Measurements from ENCODE around the gene DBNL.

The DBNL gene

DNA sequence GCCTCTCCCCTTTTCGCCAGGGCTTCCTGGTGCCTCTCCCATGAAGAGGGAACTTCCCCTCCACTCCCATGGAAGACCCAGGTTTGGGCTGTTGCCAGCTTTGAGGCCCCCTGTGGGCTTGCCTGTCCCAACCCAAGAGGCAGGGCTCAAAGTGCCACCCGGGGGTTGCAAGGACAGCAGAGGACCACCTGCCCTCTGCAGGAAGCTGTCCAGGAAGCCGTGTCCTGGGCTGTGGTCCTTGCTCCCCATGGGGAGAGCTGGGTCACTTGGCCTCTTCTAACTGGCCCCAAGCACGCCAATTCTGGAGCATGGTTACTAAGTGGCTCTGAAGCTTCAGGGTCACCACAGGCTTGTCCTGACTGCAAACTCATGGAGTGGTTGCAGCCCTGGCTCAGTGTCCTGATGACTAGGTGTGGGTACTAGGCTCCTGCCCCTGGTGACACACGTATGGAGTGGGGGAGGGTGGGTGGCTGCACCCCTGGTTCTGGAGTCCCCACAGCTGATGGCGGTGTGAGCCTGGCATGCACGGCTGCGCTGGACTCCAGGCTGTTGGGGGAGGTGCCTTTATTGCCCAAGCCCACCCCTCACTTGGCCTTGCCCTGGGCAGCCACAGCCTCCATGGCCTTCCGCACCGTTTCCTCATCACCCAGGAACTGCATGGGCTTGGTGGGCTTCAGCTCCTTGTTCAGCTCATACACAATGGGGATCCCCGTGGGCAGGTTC is 17.8 kb downstream of the DBNL start:
- no peak for DNase-seq

DNA sequence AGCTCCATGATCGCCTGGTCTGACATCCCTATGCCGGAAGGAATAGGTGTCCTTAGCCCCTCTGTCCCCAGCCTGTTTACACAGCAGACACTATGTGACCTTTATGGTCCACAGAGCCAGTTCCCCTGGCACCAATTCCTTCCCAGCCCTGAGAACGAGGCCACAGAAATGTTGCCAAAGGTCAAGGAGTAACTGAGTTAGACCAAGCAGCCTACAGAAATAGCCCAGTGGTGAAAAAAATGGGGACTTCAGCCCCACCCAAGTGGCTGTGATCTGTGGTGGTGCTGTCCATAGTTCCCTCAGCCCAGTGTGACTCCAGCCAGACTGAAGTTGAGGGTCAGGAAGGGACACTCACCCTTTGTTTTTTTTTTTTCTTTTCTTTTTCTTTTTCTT is 18.4 kb downstream of the DBNL start:
- no peak for DNase-seq

DNA sequence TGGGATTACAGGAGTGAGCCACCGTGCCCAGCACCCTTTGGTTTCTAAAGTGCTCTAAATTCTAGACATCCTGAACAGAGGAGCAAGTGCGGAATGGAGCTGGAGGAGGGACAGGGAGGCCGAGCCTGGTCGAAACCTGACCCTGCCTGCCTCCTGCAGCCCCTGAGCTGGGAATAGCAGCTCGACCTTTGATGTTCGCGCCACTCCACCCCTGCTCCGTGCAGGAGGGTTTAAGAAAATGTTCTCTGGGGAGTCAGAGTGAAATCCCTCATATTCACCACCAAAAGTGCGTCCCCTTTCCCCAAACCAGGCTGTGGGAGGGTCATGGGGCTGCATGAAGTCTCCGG is 19.0 kb downstream of the DBNL start:
- no peak for DNase-seq

DNA sequence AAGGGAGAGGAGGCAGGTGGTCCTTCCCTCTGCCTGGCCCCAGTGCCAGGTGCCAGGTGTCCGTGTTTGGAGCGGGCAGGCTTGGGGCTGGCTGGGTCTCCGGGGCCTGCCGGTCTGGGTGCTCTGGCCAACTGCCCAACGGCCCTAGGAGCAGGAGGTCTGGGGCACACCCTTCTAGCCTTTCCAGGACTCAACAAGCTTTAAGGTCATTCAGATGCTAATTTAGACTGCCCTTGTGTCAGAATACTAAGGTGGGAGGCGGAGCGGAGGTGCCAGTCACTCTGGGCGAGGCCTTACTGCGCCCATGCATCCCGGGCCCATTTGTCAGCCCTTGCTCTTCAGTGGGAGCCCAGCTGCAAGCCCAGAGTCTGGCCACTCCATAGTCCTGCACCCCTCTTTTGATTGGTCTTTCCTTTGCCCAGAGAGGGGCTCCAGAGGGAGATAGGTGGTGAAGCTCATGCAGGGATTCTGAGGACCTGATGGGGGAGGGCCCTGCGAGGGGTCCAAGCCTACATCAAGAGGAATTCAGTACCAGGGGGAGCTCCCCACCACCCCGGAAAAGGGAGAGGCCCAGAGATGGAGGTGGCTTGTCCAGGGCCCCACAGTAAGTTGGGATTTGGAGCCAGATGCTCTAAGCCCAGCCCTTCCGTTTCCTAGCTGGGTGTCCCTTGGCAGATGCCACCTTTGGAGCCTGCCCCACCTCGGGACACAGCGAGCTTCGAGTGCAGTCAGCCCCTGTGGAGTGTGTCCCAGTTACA is 19.6 kb downstream of the DBNL start:
- DNase-seq: no peak

DNA sequence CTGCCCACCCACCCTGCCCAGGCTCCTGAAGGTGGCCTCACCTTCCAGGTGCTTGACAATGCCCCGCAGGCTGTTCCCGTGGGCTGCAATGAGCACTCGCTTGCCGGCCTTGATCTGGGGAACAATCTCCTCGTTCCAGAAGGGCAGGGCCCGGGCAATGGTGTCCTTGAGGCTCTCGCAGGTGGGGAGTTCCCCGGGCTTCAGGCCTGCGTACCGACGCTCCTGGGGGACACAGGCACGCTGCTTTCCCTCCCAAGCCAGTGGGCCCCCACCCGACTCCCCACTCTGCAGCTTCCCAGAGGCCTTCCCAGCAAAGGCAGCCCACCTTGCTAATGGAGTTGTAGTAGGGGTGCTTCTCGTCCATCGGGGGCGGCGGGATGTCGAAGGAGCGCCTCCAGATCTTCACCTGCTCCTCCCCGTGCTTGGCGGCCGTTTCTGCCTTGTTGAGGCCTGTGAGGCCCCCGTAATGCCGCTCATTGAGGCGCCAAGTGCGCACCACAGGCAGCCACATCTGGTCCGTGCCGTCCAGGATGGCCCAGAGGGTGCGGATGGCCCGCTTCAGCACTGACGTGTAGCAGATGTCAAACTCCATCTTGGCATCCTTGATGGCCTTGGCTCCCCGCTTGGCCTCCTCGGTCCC is 20.4 kb downstream of the DBNL start:
- no peak for DNase-seq

DNA sequence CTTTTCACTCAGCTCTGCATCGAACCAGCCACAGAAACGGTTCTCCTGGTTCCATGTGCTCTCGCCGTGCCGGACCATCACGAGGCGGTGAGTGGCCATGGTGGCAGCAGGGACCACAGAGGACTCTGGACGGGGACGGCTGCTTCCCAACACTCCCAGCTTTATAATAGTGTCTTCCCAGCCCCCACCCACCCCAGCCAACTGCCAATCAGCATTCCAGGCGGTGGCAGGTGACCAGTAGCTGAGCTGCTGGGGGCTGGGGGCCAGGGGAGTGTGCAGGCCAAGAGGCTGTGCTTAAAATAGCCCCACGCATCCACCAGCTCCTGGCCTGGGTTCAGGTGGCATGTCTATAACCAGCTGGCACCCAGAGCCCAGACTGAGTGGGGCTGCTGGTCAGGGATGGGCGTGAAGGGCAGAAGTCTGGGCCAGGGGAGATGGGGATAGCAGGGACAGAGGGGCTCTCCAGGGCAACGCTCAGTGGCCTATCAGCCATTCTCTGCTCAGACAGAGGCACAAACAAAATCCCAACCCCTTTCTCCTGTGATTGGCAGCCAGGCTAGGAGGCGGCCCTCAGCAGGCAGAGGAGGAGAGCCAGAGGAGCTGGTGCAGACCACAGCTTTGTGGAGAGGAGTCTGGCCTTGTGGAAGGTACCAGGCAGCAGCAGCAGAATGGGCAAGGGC is 21.1 kb downstream of the DBNL start, which contains the start of gene PGAM2:
PGAM2 (minus strand) TSS at position 137 of the 680 bp plus-strand sequence; CDS start at position 99, 38 bp downstream.
- DNase-seq: no peak

DNA sequence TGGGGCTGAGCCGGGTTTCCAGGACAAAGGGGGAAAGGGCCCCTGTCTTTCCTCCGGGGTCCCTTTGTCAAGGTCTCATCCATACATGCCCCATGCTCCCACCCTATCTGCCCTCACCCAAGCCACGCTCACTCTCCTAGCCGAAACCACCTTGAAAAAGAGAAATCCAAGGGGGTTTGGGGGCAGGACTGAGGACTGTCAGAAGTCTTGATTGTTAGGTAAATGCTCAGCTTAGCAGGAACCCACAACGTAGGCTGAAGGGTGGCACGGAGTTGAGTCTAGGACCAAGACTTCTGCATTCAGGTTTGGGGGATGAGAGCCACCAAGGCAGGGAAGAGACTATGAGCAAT is 21.6 kb downstream of the DBNL start:
- DNase-seq: no peak

DNA sequence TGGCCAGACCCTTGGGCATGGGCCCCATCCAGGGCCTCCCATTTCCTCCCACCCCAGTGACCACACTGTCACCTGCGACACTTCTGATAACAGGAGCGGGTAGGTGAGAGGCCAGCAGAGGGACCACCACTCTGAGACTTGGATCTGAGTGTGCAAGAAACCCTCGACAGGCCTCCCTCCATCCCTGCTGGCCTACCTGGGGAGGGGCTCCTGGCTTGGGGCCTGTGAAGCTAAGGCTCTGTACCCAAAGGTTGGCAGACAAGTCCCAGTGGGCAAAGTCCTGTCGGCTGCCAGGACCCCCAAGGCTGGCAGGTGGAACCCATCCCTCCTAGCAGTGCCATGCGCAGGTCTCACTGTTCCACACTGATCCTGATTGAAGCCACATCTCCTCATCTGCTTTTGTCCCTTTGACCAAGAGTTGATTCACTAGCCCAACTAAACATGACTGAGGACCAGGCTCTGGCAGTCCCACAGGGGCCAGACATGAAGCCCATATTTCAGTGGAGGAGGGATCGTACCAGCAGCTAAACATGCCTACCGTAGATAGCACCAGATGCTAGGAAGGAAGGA is 22.1 kb downstream of the DBNL start:
- DNase-seq: no peak

DNA sequence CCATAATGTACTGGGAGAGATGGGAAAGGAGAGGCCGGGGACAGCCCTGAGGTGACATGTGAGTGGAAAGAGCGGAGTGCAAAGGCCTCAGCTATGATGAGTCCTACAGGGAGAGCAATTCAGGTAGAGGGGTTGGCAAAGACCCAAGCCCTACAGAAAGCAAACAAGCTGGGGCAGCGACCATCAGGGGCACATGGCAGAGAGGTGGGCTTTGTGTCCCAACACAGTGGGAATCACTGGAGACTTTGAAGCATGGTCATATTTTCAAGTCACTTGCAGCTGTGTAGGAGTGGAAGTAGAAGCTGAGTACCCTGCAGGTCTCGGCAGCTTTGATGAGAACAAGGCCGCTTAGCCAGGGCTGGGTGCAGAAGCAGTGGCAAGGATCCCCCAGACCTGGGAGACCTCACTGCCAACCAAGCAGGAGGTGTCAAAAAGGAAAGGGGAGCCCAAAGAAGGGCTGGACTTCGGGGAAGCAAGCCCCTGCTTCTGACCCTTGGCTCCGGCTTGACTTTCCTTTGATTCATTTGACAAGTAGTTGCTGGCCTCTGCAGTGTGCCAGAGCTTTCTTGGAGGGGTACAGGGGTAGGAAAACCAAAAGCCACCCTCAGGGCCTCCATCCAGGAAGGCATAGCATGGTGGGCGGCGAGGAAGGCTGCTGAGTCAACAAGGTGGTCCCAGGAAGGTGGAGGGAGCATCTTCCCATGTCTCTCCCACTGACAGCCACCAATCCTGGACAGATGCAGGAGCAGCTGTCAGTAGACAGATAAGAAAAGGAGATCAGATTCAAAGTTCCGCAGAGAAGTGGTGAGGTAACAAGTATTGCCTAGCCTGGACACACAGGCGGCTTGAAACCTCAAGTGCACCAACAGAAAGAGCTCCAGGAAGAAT is 22.8 kb downstream of the DBNL start:
- no peak for DNase-seq

DNA sequence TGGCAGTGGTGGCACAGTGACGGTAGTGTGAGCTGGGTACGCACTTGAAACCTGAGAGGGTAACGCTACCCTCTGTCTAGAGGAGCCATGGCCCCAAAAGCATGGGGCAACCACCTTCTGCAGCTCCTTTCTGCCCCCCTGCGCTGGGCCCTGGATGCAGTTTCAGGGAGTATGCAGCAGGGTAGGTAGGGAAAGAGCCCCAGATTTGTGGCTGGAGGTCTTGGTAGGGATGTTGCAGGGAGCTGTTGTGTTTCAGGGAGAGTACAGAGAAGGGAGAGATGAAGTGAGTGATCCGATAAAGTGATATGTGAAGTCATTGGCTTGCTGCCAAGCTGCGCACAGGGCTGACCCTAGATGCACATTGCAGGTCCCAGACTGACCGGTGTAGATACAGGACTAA is 23.6 kb downstream of the DBNL start:
- DNase-seq: no peak

DNA sequence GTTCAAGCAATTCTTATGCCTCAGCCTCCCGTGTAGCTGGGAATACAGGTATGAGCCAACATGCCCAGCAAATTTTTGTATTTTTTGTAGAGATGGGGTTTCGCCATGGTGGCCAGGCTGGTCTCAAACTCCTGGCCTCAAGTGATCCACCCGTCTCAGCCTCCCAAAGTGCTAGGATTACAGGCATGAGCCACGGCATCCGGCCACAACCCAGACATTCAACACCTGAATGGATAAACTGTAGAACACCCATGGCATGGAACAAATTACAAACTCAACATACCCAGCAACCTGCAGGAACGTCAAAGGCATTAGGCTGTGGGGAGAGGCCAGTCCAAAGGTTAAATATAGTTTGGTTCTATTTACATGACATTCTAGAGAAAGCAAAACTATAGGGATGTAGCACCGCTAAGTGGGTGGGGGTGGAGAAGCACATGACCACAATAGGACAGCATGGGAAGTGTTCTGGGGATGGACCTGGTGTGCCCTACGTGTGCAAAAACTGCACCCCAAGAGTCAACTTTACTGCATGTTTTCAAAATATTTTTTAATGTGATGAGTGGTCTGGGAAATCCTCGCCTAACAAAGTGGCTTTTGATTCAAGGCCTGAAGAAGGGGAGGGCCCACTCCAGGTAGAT is 27.3 kb downstream of the DBNL start:
- no peak for DNase-seq

DNA sequence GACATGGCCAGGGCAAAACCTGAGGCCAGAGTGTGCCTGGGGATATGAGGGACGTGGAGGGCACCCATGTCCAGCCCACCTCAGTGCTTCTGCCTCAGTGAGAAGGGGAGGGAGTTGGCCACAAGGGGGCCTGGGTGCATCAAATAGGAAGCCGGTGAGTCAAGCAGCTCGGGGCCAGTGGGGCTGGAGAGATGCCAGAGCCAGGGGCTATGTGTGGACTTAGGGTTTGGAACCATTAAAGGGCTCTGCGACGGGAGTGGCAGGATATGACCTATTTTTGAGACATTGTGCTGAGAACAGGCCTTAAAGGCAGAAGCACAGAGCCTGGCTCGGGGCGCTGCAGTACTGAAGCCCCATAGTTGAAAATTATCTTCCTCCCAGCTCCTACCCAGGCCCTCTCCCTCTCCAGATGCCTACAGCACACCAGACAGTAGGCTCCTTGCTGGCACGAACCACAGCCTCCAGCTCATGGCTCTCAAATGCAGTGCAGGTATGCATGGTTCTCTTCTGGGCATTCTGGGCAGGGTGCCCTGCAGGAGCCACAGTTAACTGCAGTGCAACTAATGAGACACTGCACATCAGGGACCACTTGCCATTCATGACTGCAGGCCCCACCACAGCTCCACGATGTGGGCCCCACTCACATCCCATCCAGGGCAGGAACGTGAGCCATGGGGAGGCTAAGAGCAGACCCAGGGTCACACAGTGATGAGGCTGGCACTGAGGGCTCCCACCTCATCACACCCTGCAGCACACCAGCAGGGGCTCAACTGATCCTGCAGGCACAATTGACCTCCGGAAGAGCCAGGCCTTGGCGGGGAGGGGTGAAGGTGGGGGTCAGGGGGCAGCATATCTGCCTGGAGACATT is 28.1 kb downstream of the DBNL start:
- DNase-seq: peak; percentile 42 to 58

DNA sequence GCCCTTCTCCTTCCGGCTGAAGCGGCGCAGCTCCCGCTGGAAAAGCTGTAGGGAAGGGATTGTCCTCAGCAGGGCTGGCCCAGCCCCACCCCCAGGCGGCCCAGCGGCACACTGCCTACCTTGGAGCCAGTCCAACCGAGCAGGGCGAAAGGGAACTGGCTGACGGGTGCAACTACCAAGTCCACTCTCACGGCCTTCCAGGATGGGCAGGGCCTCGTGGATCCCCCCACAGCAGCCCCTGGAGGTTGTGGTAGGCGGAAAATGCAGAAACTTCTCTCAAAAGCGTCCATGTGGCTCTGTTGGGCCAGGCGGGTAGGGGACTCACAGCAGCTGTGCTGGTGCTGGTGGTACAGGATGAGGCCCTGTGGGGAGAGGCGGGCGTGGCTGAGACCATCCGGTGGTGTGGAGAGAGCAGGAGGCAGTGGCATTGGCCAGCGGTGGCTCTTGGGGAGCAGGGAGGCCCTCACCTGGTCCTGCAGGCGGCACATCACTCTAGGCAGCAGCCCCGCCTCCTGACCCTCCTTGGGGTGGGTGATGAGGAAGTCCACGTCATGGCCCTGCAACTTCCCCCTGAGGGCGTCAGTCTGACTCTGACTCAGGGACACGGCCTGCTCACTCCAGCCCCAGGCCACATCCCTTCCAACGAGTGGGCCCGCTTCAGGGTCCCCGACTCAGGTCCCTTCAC is 29.3 kb downstream of the DBNL start:
- DNase-seq: peak; percentile 55 to 87

DNA sequence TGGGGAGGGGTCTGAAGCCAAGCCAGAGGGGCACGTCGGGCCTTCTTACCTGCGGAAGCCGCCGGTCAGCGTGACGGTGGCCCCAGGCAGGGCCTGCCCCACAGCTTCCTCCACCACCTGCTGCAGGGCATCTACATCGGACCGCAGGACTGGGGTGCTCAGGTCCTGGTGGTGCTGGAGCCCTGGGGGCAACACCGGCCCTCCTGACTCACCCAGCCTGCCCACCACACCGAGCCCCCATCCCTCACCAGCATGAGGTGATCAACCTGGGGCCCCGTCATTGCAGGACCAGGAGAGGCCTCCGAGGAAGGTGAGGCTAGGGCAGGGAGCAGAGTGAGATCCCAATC is 29.8 kb downstream of the DBNL start:
- no peak for DNase-seq

DNA sequence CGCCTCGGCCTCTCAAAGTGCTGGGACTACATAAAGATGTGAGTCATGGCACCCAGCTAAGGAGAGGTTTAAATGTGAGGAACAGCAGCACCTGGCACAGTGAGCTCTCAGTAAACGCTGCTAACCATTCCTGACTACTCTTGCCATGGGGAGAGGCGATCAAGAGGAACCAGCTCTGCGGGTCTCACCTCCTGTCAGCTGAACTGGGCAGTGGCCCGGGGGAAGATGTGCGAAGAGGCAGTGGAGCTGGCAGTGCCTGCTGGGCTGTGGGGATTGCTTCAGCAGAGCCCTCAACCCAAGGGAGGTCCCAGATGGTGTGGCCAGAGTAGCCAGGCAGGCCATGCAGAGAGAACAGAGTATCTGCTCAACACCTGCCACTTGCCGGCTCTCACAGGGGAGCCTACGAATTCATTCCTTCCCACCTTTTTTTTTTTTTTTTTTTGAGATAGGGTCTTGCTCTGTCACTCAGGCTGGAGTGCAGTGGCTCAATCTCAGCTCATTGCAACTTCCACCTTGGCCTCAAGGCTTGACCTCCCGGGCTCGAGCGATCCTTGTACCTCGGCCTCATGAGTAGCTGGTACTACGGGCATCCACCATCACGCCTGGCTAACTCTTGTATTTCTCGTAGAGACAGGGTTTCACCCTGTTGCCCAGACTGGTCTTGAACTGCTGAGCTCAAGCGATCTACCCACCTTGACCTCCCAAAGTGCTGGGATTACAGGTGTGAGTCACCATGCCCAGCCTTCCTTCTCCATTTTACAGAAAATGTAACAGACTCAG is 31.0 kb downstream of the DBNL start:
- DNase-seq: no peak

DNA sequence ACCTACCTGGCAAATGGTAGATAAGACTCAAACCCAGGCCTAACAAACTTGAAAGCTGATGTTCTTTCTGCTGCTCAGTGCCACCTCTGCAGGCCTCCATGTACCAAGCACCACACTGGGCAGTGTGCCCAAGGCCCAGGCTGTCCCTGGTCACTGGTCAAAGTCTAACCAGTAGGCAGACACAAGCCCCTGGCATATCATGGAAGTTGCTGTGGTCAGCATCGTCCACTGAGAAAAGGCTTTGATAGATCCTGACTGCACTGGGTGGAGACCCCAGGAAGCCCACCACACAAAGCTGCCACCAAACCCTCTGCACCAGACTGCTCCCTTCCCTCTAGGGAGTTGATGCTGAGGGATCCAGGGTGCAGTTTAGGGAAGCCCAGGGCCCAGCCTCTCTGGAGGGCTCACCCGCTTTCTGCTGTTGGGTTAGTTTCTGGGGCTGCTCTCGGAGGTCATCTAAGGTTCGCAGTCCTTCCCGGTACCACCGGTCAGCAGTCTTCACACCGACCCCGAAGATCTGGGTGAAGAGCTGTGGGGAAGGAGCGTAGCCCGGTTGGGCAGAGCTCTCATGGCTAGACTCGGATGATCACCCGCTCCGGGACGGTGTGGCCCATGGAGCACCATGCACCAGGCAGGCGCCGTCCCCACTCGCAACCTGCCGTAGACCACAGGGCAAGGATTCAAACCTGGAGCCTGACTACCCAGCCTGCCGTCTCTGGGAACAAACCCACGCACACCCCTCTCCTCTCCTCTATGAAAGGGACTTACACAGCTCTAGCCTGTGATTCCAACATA is 31.8 kb downstream of the DBNL start:
- DNase-seq: no peak

DNA sequence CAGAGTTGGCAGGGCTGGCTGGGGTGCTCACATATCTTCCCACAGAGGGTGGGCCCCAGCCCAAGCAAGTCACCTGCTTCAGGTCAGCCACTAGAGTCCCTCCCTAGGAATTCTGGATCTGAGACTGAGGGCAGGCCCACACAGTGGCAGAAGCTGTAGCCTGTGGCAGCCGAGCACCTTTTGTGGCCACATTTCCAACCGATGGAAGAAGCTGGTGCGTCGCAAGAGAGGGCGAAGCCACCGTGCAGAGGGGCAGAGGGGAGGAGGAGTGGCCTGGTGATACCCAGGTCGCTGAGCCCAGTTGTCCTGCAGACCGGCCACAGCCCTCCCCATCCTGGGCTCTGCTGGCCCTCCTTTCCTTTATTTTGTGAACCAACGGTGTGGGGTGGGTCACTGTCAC is 32.6 kb downstream of the DBNL start:
- no peak for DNase-seq

DNA sequence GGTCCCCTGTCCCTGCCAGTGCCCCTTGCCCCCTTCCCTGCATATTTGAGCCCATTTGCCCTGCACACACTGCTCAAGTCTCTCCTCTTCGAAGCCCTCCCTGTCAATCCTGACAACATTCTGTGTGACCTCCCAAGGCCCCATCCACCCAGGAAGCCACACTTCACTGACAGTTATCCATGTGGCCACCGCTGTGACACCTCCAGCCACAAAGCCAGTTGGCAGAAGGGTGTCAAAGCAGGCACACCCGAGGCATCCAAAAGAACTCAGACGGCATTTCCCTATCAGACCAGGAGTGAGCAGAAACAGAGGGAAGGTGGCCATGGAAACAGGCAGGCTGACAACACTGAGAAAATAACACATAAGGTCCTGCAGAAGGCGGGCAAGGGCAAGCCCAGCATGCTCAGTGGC is 33.2 kb downstream of the DBNL start:
- no peak for DNase-seq

Measured in CD4-positive, alpha-beta T cell treated with Interleukin-4 for 1 hour (primary cell).